ENCODE measurements around the gene FGD2.

The FGD2 gene

GRCh38 chr6:37054171-37054570 lies 48.7 kb downstream of the FGD2 start:
- H2AFZ ChIP-seq (ENCODE audit: low read length): no peak overlapping the region
- TF ChIP-seq EZH2phosphoT487 (IDR thresholded peaks at IDR 0.05; ENCODE audit: borderline replicate concordance) (no peak), CTCF (conservative IDR thresholded peaks at IDR 0.05; ENCODE audit: low read length) (no peak)
- H4K20me1 ChIP-seq (ENCODE audit: insufficient read depth, low read length, poor library complexity, severe bottlenecking): no peaks in the 10 kb centered on the region
- H3K4me3 ChIP-seq (ENCODE audit: low read length, poor library complexity, severe bottlenecking): no peak overlapping the region
- H3K9me3 ChIP-seq (ENCODE audit: insufficient read depth, low read depth, low read length): no peaks in the 10 kb centered on the region
- H3K79me2 ChIP-seq (ENCODE audit: insufficient read depth, low read length): no peaks in the 10 kb centered on the region
- H3K4me2 ChIP-seq (ENCODE audit: low read depth, low read length, poor library complexity, severe bottlenecking): no peak overlapping the region
- no peak overlapping the region for H3K9ac ChIP-seq (ENCODE audit: low read depth, low read length, poor library complexity, severe bottlenecking)
- no peaks in the 10 kb centered on the region for H3K27me3 ChIP-seq (ENCODE audit: insufficient read depth, low read length, poor library complexity, severe bottlenecking)
- no peaks in the 10 kb centered on the region for H3K9me2 ChIP-seq (replicated peaks; ENCODE audit: low read depth, low read length)
- no peaks in the 10 kb centered on the region for H3K36me3 ChIP-seq (ENCODE audit: insufficient read depth, low read length)
- H3F3A ChIP-seq (ENCODE audit: low read depth): no peaks in the 10 kb centered on the region
- peaks cover 20% of the 10 kb centered on the region for H3K4me1 ChIP-seq (ENCODE audit: insufficient read depth, low read length, poor library complexity, severe bottlenecking)

- H3K4me1 ChIP-seq (ENCODE audit: insufficient read depth, low read length, poor library complexity, severe bottlenecking): peaks cover 20% of the 10 kb centered on the region
- no peak for TF ChIP-seq EZH2phosphoT487 (IDR thresholded peaks at IDR 0.05; ENCODE audit: borderline replicate concordance)
- TF ChIP-seq CTCF (conservative IDR thresholded peaks at IDR 0.05; ENCODE audit: low read length): no peak
- no peaks in the 10 kb centered on the region for H4K20me1 ChIP-seq (ENCODE audit: insufficient read depth, low read length, poor library complexity, severe bottlenecking)
Measured at GRCh38 chr6:37054580-37054979, 49.1 kb downstream of the FGD2 start.

GRCh38 chr6:37056112-37056403 lies 50.6 kb downstream of the FGD2 start:
- Histone ChIP-seq H2AFZ (ENCODE audit: low read length) (no peak overlapping the region), H3K4me3 (ENCODE audit: low read length, poor library complexity, severe bottlenecking) (no peak overlapping the region), H3K4me2 (ENCODE audit: low read depth, low read length, poor library complexity, severe bottlenecking) (no peak overlapping the region), H3K79me2 (ENCODE audit: insufficient read depth, low read length) (no peaks in the 10 kb centered on the region), H4K20me1 (ENCODE audit: insufficient read depth, low read length, poor library complexity, severe bottlenecking) (no peaks in the 10 kb centered on the region), H3K9me3 (ENCODE audit: insufficient read depth, low read depth, low read length) (no peaks in the 10 kb centered on the region), H3K27me3 (ENCODE audit: insufficient read depth, low read length, poor library complexity, severe bottlenecking) (no peaks in the 10 kb centered on the region), H3K9me2 (replicated peaks; ENCODE audit: low read depth, low read length) (no peaks in the 10 kb centered on the region), H3K36me3 (ENCODE audit: insufficient read depth, low read length) (no peaks in the 10 kb centered on the region), H3F3A (ENCODE audit: low read depth) (no peaks in the 10 kb centered on the region), H3K9ac (ENCODE audit: low read depth, low read length, poor library complexity, severe bottlenecking) (no peak overlapping the region), H3K4me1 (ENCODE audit: insufficient read depth, low read length, poor library complexity, severe bottlenecking) (peaks cover 12% of the 10 kb centered on the region)
- TF ChIP-seq CTCF (conservative IDR thresholded peaks at IDR 0.05; ENCODE audit: low read length): no peak
- no peak for TF ChIP-seq EZH2phosphoT487 (IDR thresholded peaks at IDR 0.05; ENCODE audit: borderline replicate concordance)

More at GRCh38 chr6:37054580-37054979, 49.1 kb downstream of the FGD2 start:
- Histone ChIP-seq H3K4me2 (ENCODE audit: low read depth, low read length, poor library complexity, severe bottlenecking) (no peak overlapping the region), H3K4me3 (ENCODE audit: low read length, poor library complexity, severe bottlenecking) (no peak overlapping the region), H3K27me3 (ENCODE audit: insufficient read depth, low read length, poor library complexity, severe bottlenecking) (no peaks in the 10 kb centered on the region), H3K36me3 (ENCODE audit: insufficient read depth, low read length) (no peaks in the 10 kb centered on the region), H3K9me2 (replicated peaks; ENCODE audit: low read depth, low read length) (no peaks in the 10 kb centered on the region), H3F3A (ENCODE audit: low read depth) (no peaks in the 10 kb centered on the region), H3K9me3 (ENCODE audit: insufficient read depth, low read depth, low read length) (no peaks in the 10 kb centered on the region), H3K79me2 (ENCODE audit: insufficient read depth, low read length) (no peaks in the 10 kb centered on the region), H3K9ac (ENCODE audit: low read depth, low read length, poor library complexity, severe bottlenecking) (no peak overlapping the region), H2AFZ (ENCODE audit: low read length) (no peak overlapping the region)

Data from Loucy (cell line).